AML-193 (cell line): Measurements from ENCODE around the gene KCMF1.

Experiments used
- DNase-seq, 2 experiments: peaks; one replicate each; lab custom pipeline; 2025; lab: John Stamatoyannopoulos, UW

KCMF1 gene

GRCh38 chr2:84956334-84957297, 14.3 kb upstream of the KCMF1 start:
- DNase-seq = no peak

- no peak for DNase-seq
Observed at GRCh38 chr2:84957771-84958134, 13.2 kb upstream of the KCMF1 start.

- no peak for DNase-seq
Observed at GRCh38 chr2:84958135-84959059, 12.6 kb upstream of the KCMF1 start.

GRCh38 chr2:84959095-84959565, 11.8 kb upstream of the KCMF1 start:
- DNase-seq = no peak

GRCh38 chr2:84959566-84960506, 11.1 kb upstream of the KCMF1 start:
- no peak for DNase-seq

GRCh38 chr2:84962917-84963316, 8.0 kb upstream of the KCMF1 start:
- no peak for DNase-seq

- DNase-seq = no peak
Observed at GRCh38 chr2:84963323-84963691, 7.7 kb upstream of the KCMF1 start.

GRCh38 chr2:84963692-84964405, 7.1 kb upstream of the KCMF1 start:
- DNase-seq = peak; percentile 49 to 62

GRCh38 chr2:84964406-84965191, 6.4 kb upstream of the KCMF1 start:
- DNase-seq = no peak

- DNase-seq = no peak
Observed at GRCh38 chr2:84965192-84965516, 5.8 kb upstream of the KCMF1 start.

- DNase-seq = no peak
Observed at GRCh38 chr2:84965827-84966226, 5.1 kb upstream of the KCMF1 start.

- no peak for DNase-seq
Observed at GRCh38 chr2:84966731-84967130, 4.2 kb upstream of the KCMF1 start.

GRCh38 chr2:84969511-84970209, 1.3 kb upstream of the KCMF1 start:
- peak; percentile 31 to 35 for DNase-seq

- peak in 1 of 2 experiments; percentile 44 for DNase-seq
Observed at GRCh38 chr2:84970210-84970867, 622 bp upstream of the KCMF1 start.

- DNase-seq = peak; percentile 12 to 26
Observed at GRCh38 chr2:84971510-84972206, 697 bp downstream of the KCMF1 start.

- DNase-seq = no peak
Observed at GRCh38 chr2:84972207-84972783, 1.3 kb downstream of the KCMF1 start.

GRCh38 chr2:84972932-84973331, 2.0 kb downstream of the KCMF1 start:
- DNase-seq = peak; percentile 11 to 12
